ENCODE data around the gene MYO18B. TPM values are rescaled to one million over a fixed set of nuclear protein-coding genes. Genes with fewer than 3 reads are reported as not detected.

Gene MYO18B
- polyA plus RNA-seq, 1 donor (not counting 4 experiments of a cell fraction or from before 2014, with no cell fraction given), result not detected

- no peak for DNase-seq (ENCODE audit: low read depth, low spot score)
- Histone ChIP-seq H3K9ac (ENCODE audit: control insufficient read depth, extremely low read depth, insufficient read depth, low read length) (no peak overlapping the region), H3K36me3 (ENCODE audit: control insufficient read depth in 2 of 2, extremely low read depth in 1 of 2, insufficient read depth in 2 of 2, low read length in 2 of 2) (no peaks in the 10 kb centered on the region), H3K27ac (ENCODE audit: control insufficient read depth, insufficient read depth, low read length) (no peak overlapping the region), H3K9me3 (ENCODE audit: control insufficient read depth, low read depth, low read length) (no peaks in the 10 kb centered on the region), H3K27me3 (ENCODE audit: control insufficient read depth, extremely low read depth, insufficient read depth, low read length) (no peaks in the 10 kb centered on the region), H3K79me2 (ENCODE audit: control insufficient read depth, insufficient read depth, low read length) (no peaks in the 10 kb centered on the region), H4K20me1 (ENCODE audit: control insufficient read depth, extremely low read depth, insufficient read depth, low read length) (no peaks in the 10 kb centered on the region), H2AFZ (ENCODE audit: control insufficient read depth, low read length) (no peak overlapping the region), H3K4me2 (ENCODE audit: control insufficient read depth, extremely low read depth, insufficient read depth, low read depth, low read length) (no peak overlapping the region), H3K4me3 (ENCODE audit: control insufficient read depth in 2 of 3, extremely low read depth in 1 of 3, insufficient read depth in 2 of 3, low read depth in 1 of 3, low read length in 3 of 3) (no peak overlapping the region), H3K4me1 (ENCODE audit: control insufficient read depth, extremely low read depth, insufficient read depth, low read length) (no peaks in the 10 kb centered on the region), H3K9me1 (ENCODE audit: control insufficient read depth, extremely low read depth, insufficient read depth, low read length) (no peaks in the 10 kb centered on the region)
- dilution Hi-C loops (cut with MboI; ENCODE audit: extremely low pct_ligation_motif_present, low sequenced_read_pairs), result no loop called here
- no peak for FAIRE-seq
- TF ChIP-seq CTCF (optimal IDR thresholded peaks at IDR 0.05 in 1 of 3, IDR thresholded peaks at IDR 0.05 in 1 of 3, conservative IDR thresholded peaks at IDR 0.05 in 1 of 3; ENCODE audit: extremely low read depth in 1 of 3, insufficient read depth in 2 of 3, low read length in 3 of 3) (no peak), EZH2 (IDR thresholded peaks at IDR 0.05; ENCODE audit: low read length) (no peak)
These were observed 180.2 kb downstream of the MYO18B start for GRCh38 chr22:25922141-25922540.

- no peak for TF ChIP-seq EZH2 (IDR thresholded peaks at IDR 0.05; ENCODE audit: low read length)
- TF ChIP-seq CTCF (optimal IDR thresholded peaks at IDR 0.05 in 1 of 3, IDR thresholded peaks at IDR 0.05 in 1 of 3, conservative IDR thresholded peaks at IDR 0.05 in 1 of 3; ENCODE audit: extremely low read depth in 1 of 3, insufficient read depth in 2 of 3, low read length in 3 of 3), result no peak
- H3K4me3 ChIP-seq (ENCODE audit: control insufficient read depth in 2 of 3, extremely low read depth in 1 of 3, insufficient read depth in 2 of 3, low read depth in 1 of 3, low read length in 3 of 3), result no peak overlapping the region
- DNase-seq (ENCODE audit: low read depth, low spot score) (no peak), FAIRE-seq (no peak)
- H3K36me3 ChIP-seq (ENCODE audit: control insufficient read depth in 2 of 2, extremely low read depth in 1 of 2, insufficient read depth in 2 of 2, low read length in 2 of 2), result no peaks in the 10 kb centered on the region
- no peak overlapping the region for H2AFZ ChIP-seq (ENCODE audit: control insufficient read depth, low read length)
- H3K4me1 ChIP-seq (ENCODE audit: control insufficient read depth, extremely low read depth, insufficient read depth, low read length), result no peaks in the 10 kb centered on the region
- dilution Hi-C loops (cut with MboI; ENCODE audit: extremely low pct_ligation_motif_present, low sequenced_read_pairs), result no loop called here
- H3K79me2 ChIP-seq (ENCODE audit: control insufficient read depth, insufficient read depth, low read length), result no peaks in the 10 kb centered on the region
- no peak overlapping the region for H3K27ac ChIP-seq (ENCODE audit: control insufficient read depth, insufficient read depth, low read length)
- no peaks in the 10 kb centered on the region for H3K27me3 ChIP-seq (ENCODE audit: control insufficient read depth, extremely low read depth, insufficient read depth, low read length)
- H3K9me3 ChIP-seq (ENCODE audit: control insufficient read depth, low read depth, low read length), result no peaks in the 10 kb centered on the region
- no peak overlapping the region for H3K4me2 ChIP-seq (ENCODE audit: control insufficient read depth, extremely low read depth, insufficient read depth, low read depth, low read length)
- H3K9me1 ChIP-seq (ENCODE audit: control insufficient read depth, extremely low read depth, insufficient read depth, low read length), result no peaks in the 10 kb centered on the region
- H3K9ac ChIP-seq (ENCODE audit: control insufficient read depth, extremely low read depth, insufficient read depth, low read length), result no peak overlapping the region
- no peaks in the 10 kb centered on the region for H4K20me1 ChIP-seq (ENCODE audit: control insufficient read depth, extremely low read depth, insufficient read depth, low read length)
These were observed 181.9 kb downstream of the MYO18B start for GRCh38 chr22:25923914-25924313.

Data from keratinocyte (primary cell).